HG03196 (cell line): Measurements from ENCODE around the gene DGCR6.
"Not testable (repeated sequence)": the region's sequence is repeated elsewhere in the genome, so short reads cannot be mapped to it uniquely, and the experiment has no call there.

ENCODE experiments used
- ATAC-seq: cut with Tn5 transposase; IDR thresholded peaks from one replicate; pipeline ENCODE4 v1.9.1; 2021; ENCODE audit not compliant: unreplicated experiment

Gene DGCR6

DNA sequence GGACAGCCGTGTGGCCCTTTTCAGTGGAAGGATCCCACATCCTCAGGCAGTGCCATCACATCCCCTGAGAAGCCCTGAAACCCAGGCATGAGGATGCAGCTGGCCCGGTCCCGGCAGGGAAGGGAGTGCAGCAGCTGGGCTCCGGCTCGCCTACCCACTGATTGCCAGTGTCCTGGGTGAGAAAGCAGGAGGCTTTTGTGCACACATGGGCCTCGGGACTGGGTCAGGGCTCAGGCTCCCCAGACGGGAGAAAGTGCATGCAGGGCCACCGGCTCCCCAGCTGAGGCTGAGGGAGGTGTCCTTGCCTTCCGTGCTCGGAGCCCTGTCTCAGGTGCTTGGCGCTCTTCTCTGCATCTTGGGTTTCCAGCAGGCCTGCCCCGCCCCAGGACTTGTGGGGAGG is 53.6 kb downstream of the DGCR6 start:
- ATAC-seq, result not testable (repeated sequence)

GRCh38 chr22:18960166-18960820 is 54.2 kb downstream of the DGCR6 start:
- ATAC-seq, result not testable (repeated sequence)

DNA sequence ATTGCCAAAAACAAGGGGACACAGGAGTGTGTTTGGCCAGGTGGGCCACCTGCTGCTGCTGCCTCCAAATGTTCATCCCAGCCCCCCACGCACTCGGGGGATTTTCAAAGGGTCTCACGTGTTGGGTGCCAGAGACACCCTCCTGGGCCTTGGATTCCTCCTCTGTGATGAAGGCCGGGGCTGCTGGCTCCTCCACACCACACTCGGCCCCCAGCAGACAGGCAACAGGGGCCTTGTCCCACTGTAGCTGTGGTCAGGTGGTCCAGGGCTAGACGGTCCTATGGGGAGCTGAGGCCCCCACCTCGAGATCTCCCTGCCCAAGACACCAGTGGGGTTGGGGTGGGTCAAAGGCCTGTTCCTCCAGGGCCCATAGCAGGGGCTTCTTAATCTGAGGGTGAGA is 55.1 kb downstream of the DGCR6 start:
- not testable (repeated sequence) for ATAC-seq
